ENCODE data around the gene SYCE3. TPM values are rescaled to one million over a fixed set of nuclear protein-coding genes. Genes with fewer than 3 reads are reported as not detected.

The SYCE3 gene
- total RNA-seq, 2 donors from 2014 or later, result not detected

- Histone ChIP-seq H3K9me3 (no peaks in the 10 kb centered on the region), H3K4me1 (peaks cover 0 to 11% of the 10 kb centered on the region in 2 donors), H3K36me3 (no peaks in the 10 kb centered on the region), H3K4me3 (no peak overlapping the region), H3K27me3 (peaks cover 4 to 8% of the 10 kb centered on the region in 2 donors), H3K27ac (no peak overlapping the region)
- no peak for DNase-seq (ENCODE audit: low spot score)
- no peak for TF ChIP-seq CTCF (IDR thresholded peaks at IDR 0.05)
These were observed 42.9 kb upstream of the SYCE3 start for GRCh38 chr22:50605613-50606074.

GRCh38 chr22:50605002-50605612 lies 42.4 kb upstream of the SYCE3 start:
- DNase-seq (ENCODE audit: low spot score), result no peak
- Histone ChIP-seq H3K27ac (no peak overlapping the region), H3K4me1 (peaks cover 0 to 13% of the 10 kb centered on the region in 2 donors), H3K27me3 (peaks cover 4 to 8% of the 10 kb centered on the region in 2 donors), H3K36me3 (no peaks in the 10 kb centered on the region), H3K9me3 (no peaks in the 10 kb centered on the region), H3K4me3 (no peak overlapping the region)
- TF ChIP-seq CTCF (IDR thresholded peaks at IDR 0.05), result no peak

GRCh38 chr22:50604256-50605001 lies 41.7 kb upstream of the SYCE3 start:
- Histone ChIP-seq H3K4me3 (no peak overlapping the region), H3K4me1 (peaks cover 0 to 17% of the 10 kb centered on the region in 2 donors), H3K27me3 (peaks cover 4 to 8% of the 10 kb centered on the region in 2 donors), H3K9me3 (no peaks in the 10 kb centered on the region), H3K27ac (no peak overlapping the region), H3K36me3 (no peaks in the 10 kb centered on the region)
- TF ChIP-seq CTCF (IDR thresholded peaks at IDR 0.05), result no peak
- no peak for DNase-seq (ENCODE audit: low spot score)

- no peak for TF ChIP-seq CTCF (IDR thresholded peaks at IDR 0.05)
- DNase-seq (ENCODE audit: low spot score), result no peak
- H3K4me3 ChIP-seq, result no peak overlapping the region
- H3K4me1 ChIP-seq, result peaks cover 0 to 17% of the 10 kb centered on the region in 2 donors
- H3K27me3 ChIP-seq, result peaks cover 4 to 8% of the 10 kb centered on the region in 2 donors
- no peaks in the 10 kb centered on the region for H3K9me3 ChIP-seq
- H3K36me3 ChIP-seq, result no peaks in the 10 kb centered on the region
- no peak overlapping the region for H3K27ac ChIP-seq
These were observed 41.0 kb upstream of the SYCE3 start for GRCh38 chr22:50603511-50604255.

- DNase-seq (ENCODE audit: low spot score), result no peak
- Histone ChIP-seq H3K9me3 (no peaks in the 10 kb centered on the region), H3K27ac (no peak overlapping the region), H3K27me3 (peaks cover 4 to 8% of the 10 kb centered on the region in 2 donors), H3K4me1 (peaks cover 0 to 17% of the 10 kb centered on the region in 2 donors), H3K4me3 (no peak overlapping the region), H3K36me3 (no peaks in the 10 kb centered on the region)
- no peak for TF ChIP-seq CTCF (IDR thresholded peaks at IDR 0.05)
These were observed 39.6 kb upstream of the SYCE3 start for GRCh38 chr22:50602338-50602700.

Data from right atrium auricular region (tissue), 2 donors.